Stimulated activated CD4-positive, alpha-beta T cell treated with anti-CD3 and anti-CD28 coated beads, TNF-alpha, amount 100 ng/mL, for 48 hours (primary cell): Measurements from ENCODE around the gene POP7.

ENCODE experiments used
- DNase-seq, 3 donors: peaks; one replicate each; pipeline ENCODE4 v3.0.0-alpha.2; 2020; ENCODE audit warnings: low read depth in 3 of 3

Gene POP7

DNA sequence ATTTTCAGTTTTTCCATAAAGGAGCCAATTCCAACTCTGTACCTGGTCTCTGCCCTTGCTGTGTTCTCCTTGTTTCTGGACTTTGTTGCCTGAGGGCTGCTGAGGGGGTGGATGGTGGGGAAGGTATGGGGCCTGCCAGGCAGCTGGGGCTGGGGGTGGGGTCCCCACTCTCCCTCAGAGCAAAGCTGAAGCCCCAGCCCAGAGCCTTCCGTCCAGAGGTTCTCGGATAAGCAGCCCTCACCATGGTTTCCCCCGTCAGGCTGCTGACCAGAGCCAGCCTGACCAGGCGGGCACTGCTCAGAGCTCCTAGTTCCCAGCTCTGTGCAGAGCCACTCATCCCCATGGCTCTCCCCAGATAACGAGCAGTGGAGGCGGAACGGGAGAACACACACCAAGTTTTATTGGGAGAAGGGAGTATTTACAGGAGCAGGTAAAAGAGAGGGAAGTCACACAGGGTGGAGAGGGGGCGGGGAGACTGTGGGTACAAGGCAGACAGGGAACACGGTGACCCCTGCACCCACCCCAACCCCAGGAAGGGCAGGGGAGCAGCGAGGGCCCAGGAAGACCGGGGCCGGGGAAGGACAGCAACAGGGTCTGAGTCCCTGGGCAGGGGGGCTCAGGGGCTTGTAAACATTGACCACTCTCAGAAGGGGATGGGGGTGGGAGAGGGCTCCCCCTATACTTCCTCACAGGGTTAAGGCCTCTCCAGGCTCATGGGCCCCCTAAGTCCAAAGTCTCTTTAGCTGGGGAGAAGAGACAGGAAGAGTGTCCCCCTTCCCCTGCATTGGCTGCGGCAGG lies 26.6 kb upstream of the POP7 start:
- no peak for DNase-seq

- DNase-seq = no peak
These were observed 25.9 kb upstream of the POP7 start for GRCh38 chr7:100679927-100680575.

GRCh38 chr7:100680576-100681271 lies 25.2 kb upstream of the POP7 start:
- no peak for DNase-seq

GRCh38 chr7:100681491-100682227 lies 24.3 kb upstream of the POP7 start:
- no peak for DNase-seq

- DNase-seq = no peak
These were observed 23.6 kb upstream of the POP7 start for GRCh38 chr7:100682228-100682741.

DNA sequence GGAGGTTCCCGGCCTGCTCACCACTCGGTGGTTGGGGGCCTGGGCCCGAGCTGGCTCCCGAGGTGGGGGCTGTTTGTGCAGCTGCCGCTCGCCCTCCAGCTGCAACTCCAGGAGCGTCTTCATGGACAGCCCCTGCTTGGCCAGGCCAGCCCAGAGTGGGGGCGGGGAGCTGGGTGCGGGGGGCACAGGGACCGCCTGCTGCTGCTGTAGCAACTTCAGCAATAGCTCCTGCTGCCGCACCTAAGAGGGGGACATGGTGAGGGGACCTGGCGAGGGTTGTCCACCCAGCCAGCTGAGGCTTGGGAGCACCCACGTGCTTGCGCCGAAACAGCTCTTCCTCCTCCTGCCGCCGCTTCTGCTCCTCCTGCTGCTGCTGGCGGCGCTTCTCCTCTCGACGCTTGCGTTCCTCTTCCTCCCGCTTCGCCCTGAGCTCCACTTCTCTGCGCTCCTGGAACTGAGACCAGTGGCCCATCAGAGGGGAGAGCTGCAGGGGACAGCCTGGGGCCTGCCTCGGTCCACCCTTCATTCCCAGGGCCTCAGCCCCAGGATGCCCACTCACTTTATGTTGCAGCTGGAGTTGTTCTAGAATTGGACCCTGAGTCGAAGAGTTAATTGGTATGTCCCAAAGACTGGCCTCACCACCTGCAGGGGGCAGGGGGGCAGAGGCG lies 22.8 kb upstream of the POP7 start:
- DNase-seq = no peak

- DNase-seq = no peak
These were observed 22.0 kb upstream of the POP7 start for GRCh38 chr7:100683659-100684533.

GRCh38 chr7:100684534-100685042 lies 21.3 kb upstream of the POP7 start:
- no peak for DNase-seq

DNA sequence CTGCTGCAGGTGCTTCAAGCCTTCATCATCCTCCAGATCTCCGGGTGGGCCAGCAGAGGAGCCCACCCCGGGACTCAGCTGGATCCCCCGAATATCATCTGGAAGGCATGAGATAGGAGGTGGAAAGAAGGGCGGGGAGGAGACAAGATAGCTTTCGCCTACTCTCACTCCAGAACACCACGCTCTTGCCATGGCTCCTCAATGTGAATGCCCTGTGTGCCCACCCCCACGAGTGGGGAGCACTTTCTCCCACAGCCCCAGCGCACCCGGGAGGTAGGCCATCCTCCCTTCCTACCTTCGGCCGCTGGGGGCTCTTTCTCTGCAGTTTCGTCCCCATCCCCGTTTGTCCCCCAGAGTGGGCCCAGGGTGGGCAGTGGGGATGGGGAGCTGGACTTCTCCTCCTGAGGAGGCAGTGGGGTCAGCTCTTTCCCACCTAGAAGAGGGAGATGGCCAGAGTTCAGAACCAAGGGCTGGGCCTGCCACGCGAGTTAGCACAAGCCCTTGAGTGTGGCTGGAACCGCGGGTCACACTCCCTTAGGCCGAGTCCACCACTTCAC lies 20.8 kb upstream of the POP7 start:
- no peak for DNase-seq

DNA sequence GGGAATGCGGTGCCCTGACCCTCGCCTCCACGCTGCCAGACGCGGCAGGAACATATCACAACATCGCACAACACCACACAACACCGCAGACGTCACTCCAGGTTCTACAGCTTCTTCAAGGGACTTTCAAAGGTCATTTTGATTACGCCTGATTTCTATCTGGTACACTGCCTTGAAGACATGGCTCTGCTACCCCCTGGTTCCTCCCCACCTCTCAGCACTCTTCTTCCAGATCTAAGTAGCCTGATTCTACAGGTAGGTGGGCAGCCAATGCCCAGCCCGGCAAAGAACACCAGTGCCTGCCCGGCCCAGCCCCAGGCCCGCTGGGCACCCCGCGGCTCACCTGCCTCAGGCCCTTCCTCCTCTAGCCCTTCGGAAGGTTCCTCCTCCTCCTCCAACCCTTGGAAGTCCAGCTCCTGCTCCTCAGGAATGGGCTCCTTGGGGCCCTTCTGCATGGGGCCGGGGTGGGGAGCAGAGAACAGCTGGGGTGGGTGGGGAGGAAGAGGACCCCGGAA lies 20.2 kb upstream of the POP7 start:
- DNase-seq = no peak

GRCh38 chr7:100686201-100686821 lies 19.6 kb upstream of the POP7 start:
- DNase-seq = no peak

- DNase-seq = no peak
These were observed 19.1 kb upstream of the POP7 start for GRCh38 chr7:100686822-100687211.

- DNase-seq = no peak
These were observed 18.7 kb upstream of the POP7 start for GRCh38 chr7:100687261-100687660.

- DNase-seq = no peak
These were observed 18.1 kb upstream of the POP7 start for GRCh38 chr7:100687751-100688300.

- DNase-seq = no peak
These were observed 17.5 kb upstream of the POP7 start for GRCh38 chr7:100688326-100688860.

GRCh38 chr7:100689230-100690135 lies 16.4 kb upstream of the POP7 start:
- DNase-seq = no peak
